ENCODE data around the gene FRMD8. TPM values are rescaled to one million over a fixed set of nuclear protein-coding genes. Genes with fewer than 3 reads are reported as not detected.

The FRMD8 gene
- total and polyA plus RNA-seq, 9 of the 15 experiments (the other 6 are each of a cell fraction or from before 2014, with no cell fraction given), result 4.5 to 54.5 (median 15.8) TPM

MicroRNAs encoded within 50 kb of the gene (microRNA counts, 767-probe panel; counts per million panel counts)
- microRNA hsa-miR-612, result 3,109 counts per million, percentile 70 among the panel's probes with 10 or more counts

Small RNAs within 50 kb of the gene (small RNA-seq; reads per million reads assigned to genes)
- gene RF01684, result not detected

Other genes with a start within 250 kb of the FRMD8 start
Only the 7 nearest of the 17 such genes appear.
- 35.0 and 37.1 TPM in 2 replicates for gene POLA2, start 124.7 kb upstream of the FRMD8 start, total RNA-seq (2014; rRNA removed)
- gene POLA2, start 124.7 kb upstream of the FRMD8 start, total RNA-seq (2014; rRNA removed; fragmentation: Illumina TruSeq; extraction: Trizol), result 49.4 and 50.7 TPM in 2 replicates
- 47.5 and 52.5 TPM in 2 replicates for gene POLA2, start 124.7 kb upstream of the FRMD8 start, total RNA-seq (2015; rRNA removed; fragmentation: Illumina TruSeq; extraction: Trizol)
- gene POLA2, start 124.7 kb upstream of the FRMD8 start, total RNA-seq (2021), result 43.2 and 46.7 TPM in 2 replicates
- gene POLA2, start 124.7 kb upstream of the FRMD8 start, polyA plus RNA-seq (2011; rRNA removed), result 114 and 134 TPM in 2 replicates
- gene POLA2, start 124.7 kb upstream of the FRMD8 start, polyA plus RNA-seq (2014; fragmentation: Illumina TruSeq; extraction: Trizol), result 92.7 and 113 TPM in 2 replicates
- 1 to 10 TPM; 2.7 to 5.6 TPM for gene POLA2, start 124.7 kb upstream of the FRMD8 start, polyA plus RNA-seq (2014; fragmentation: Nextera tagmentation; extraction: Ambion mirVana)
- 44.4 and 52.8 TPM in 2 replicates for gene POLA2, start 124.7 kb upstream of the FRMD8 start, polyA plus RNA-seq (2014; rRNA removed)
- 0.54 and 2.6 TPM in 2 replicates for gene CDC42EP2, start 71.8 kb upstream of the FRMD8 start, total RNA-seq (2014; rRNA removed)
- 0.29 TPM in 1 of 2 replicates, not detected in the other for gene CDC42EP2, start 71.8 kb upstream of the FRMD8 start, total RNA-seq (2014; rRNA removed; fragmentation: Illumina TruSeq; extraction: Trizol)
- gene CDC42EP2, start 71.8 kb upstream of the FRMD8 start, total RNA-seq (2015; rRNA removed; fragmentation: Illumina TruSeq; extraction: Trizol), result 0.79 and 1.3 TPM in 2 replicates
- gene CDC42EP2, start 71.8 kb upstream of the FRMD8 start, total RNA-seq (2021), result 2.1 and 3.5 TPM in 2 replicates
- 0.45 and 1.9 TPM in 2 replicates for gene CDC42EP2, start 71.8 kb upstream of the FRMD8 start, polyA plus RNA-seq (2011; rRNA removed)
- 2.9 and 5.4 TPM in 2 replicates for gene CDC42EP2, start 71.8 kb upstream of the FRMD8 start, polyA plus RNA-seq (2014; fragmentation: Illumina TruSeq; extraction: Trizol)
- gene CDC42EP2, start 71.8 kb upstream of the FRMD8 start, polyA plus RNA-seq (2014; fragmentation: Nextera tagmentation; extraction: Ambion mirVana), result under 1 TPM; 0.27 to 0.52 TPM
- 1.1 and 1.5 TPM in 2 replicates for gene CDC42EP2, start 71.8 kb upstream of the FRMD8 start, polyA plus RNA-seq (2014; rRNA removed)
- 34.4 and 44.0 TPM in 2 replicates for gene DPF2, start 52.8 kb upstream of the FRMD8 start, total RNA-seq (2014; rRNA removed)
- 28.1 and 29.3 TPM in 2 replicates for gene DPF2, start 52.8 kb upstream of the FRMD8 start, total RNA-seq (2014; rRNA removed; fragmentation: Illumina TruSeq; extraction: Trizol)
- 41.0 and 41.1 TPM in 2 replicates for gene DPF2, start 52.8 kb upstream of the FRMD8 start, total RNA-seq (2015; rRNA removed; fragmentation: Illumina TruSeq; extraction: Trizol)
- 74.6 and 76.3 TPM in 2 replicates for gene DPF2, start 52.8 kb upstream of the FRMD8 start, total RNA-seq (2021)
- gene DPF2, start 52.8 kb upstream of the FRMD8 start, polyA plus RNA-seq (2011; rRNA removed), result 29.7 and 40.3 TPM in 2 replicates
- 65.0 and 81.7 TPM in 2 replicates for gene DPF2, start 52.8 kb upstream of the FRMD8 start, polyA plus RNA-seq (2014; fragmentation: Illumina TruSeq; extraction: Trizol)
- gene DPF2, start 52.8 kb upstream of the FRMD8 start, polyA plus RNA-seq (2014; fragmentation: Nextera tagmentation; extraction: Ambion mirVana), result 10 to 100 TPM; 15.6 to 33.2 TPM
- 33.2 and 35.6 TPM in 2 replicates for gene DPF2, start 52.8 kb upstream of the FRMD8 start, polyA plus RNA-seq (2014; rRNA removed)
- gene TIGD3, start 31.9 kb upstream of the FRMD8 start, total RNA-seq (2014; rRNA removed), result 1.3 and 2.1 TPM in 2 replicates
- gene TIGD3, start 31.9 kb upstream of the FRMD8 start, total RNA-seq (2014; rRNA removed; fragmentation: Illumina TruSeq; extraction: Trizol), result 0.29 and 0.44 TPM in 2 replicates
- 0.65 and 0.75 TPM in 2 replicates for gene TIGD3, start 31.9 kb upstream of the FRMD8 start, total RNA-seq (2015; rRNA removed; fragmentation: Illumina TruSeq; extraction: Trizol)
- 0.81 and 1.3 TPM in 2 replicates for gene TIGD3, start 31.9 kb upstream of the FRMD8 start, total RNA-seq (2021)
- 0.39 and 0.56 TPM in 2 replicates for gene TIGD3, start 31.9 kb upstream of the FRMD8 start, polyA plus RNA-seq (2011; rRNA removed)
- gene TIGD3, start 31.9 kb upstream of the FRMD8 start, polyA plus RNA-seq (2014; fragmentation: Illumina TruSeq; extraction: Trizol), result 0.49 and 0.64 TPM in 2 replicates
- under 1 TPM; 0.06 to 0.08 TPM for gene TIGD3, start 31.9 kb upstream of the FRMD8 start, polyA plus RNA-seq (2014; fragmentation: Nextera tagmentation; extraction: Ambion mirVana)
- 0.61 and 0.98 TPM in 2 replicates for gene TIGD3, start 31.9 kb upstream of the FRMD8 start, polyA plus RNA-seq (2014; rRNA removed)
- 0.82 and 2.3 TPM in 2 replicates for gene SLC25A45, start 4.0 kb upstream of the FRMD8 start, total RNA-seq (2014; rRNA removed)
- 0.55 and 0.57 TPM in 2 replicates for gene SLC25A45, start 4.0 kb upstream of the FRMD8 start, total RNA-seq (2014; rRNA removed; fragmentation: Illumina TruSeq; extraction: Trizol)
- gene SLC25A45, start 4.0 kb upstream of the FRMD8 start, total RNA-seq (2015; rRNA removed; fragmentation: Illumina TruSeq; extraction: Trizol), result 0.40 and 0.45 TPM in 2 replicates
- 0.92 and 2.2 TPM in 2 replicates for gene SLC25A45, start 4.0 kb upstream of the FRMD8 start, total RNA-seq (2021)
- gene SLC25A45, start 4.0 kb upstream of the FRMD8 start, polyA plus RNA-seq (2011; rRNA removed), result 0.61 and 0.81 TPM in 2 replicates
- 0.51 and 0.68 TPM in 2 replicates for gene SLC25A45, start 4.0 kb upstream of the FRMD8 start, polyA plus RNA-seq (2014; fragmentation: Illumina TruSeq; extraction: Trizol)
- gene SLC25A45, start 4.0 kb upstream of the FRMD8 start, polyA plus RNA-seq (2014; fragmentation: Nextera tagmentation; extraction: Ambion mirVana), result under 1 TPM; 0.15 to 0.34 TPM
- gene SLC25A45, start 4.0 kb upstream of the FRMD8 start, polyA plus RNA-seq (2014; rRNA removed), result 0.93 and 1.1 TPM in 2 replicates
- gene NEAT1, start 36.2 kb downstream of the FRMD8 start, total RNA-seq (2014; rRNA removed), result 15.2 and 20.1 TPM in 2 replicates
- 62.8 and 76.9 TPM in 2 replicates for gene NEAT1, start 36.2 kb downstream of the FRMD8 start, total RNA-seq (2014; rRNA removed; fragmentation: Illumina TruSeq; extraction: Trizol)
- gene NEAT1, start 36.2 kb downstream of the FRMD8 start, total RNA-seq (2015; rRNA removed; fragmentation: Illumina TruSeq; extraction: Trizol), result 26.3 and 31.5 TPM in 2 replicates
- 129 and 208 TPM in 2 replicates for gene NEAT1, start 36.2 kb downstream of the FRMD8 start, total RNA-seq (2021)
- 56.2 and 171 TPM in 2 replicates for gene NEAT1, start 36.2 kb downstream of the FRMD8 start, polyA plus RNA-seq (2011; rRNA removed)
- gene NEAT1, start 36.2 kb downstream of the FRMD8 start, polyA plus RNA-seq (2014; fragmentation: Illumina TruSeq; extraction: Trizol), result 137 and 146 TPM in 2 replicates
- gene NEAT1, start 36.2 kb downstream of the FRMD8 start, polyA plus RNA-seq (2014; fragmentation: Nextera tagmentation; extraction: Ambion mirVana), result 10 to 100 TPM; 22.8 to 30.1 TPM
- 382 and 389 TPM in 2 replicates for gene NEAT1, start 36.2 kb downstream of the FRMD8 start, polyA plus RNA-seq (2014; rRNA removed)
- 1,943 and 2,212 TPM in 2 replicates for gene MALAT1, start 112.4 kb downstream of the FRMD8 start, total RNA-seq (2014; rRNA removed)
- gene MALAT1, start 112.4 kb downstream of the FRMD8 start, total RNA-seq (2014; rRNA removed; fragmentation: Illumina TruSeq; extraction: Trizol), result 2,548 and 2,859 TPM in 2 replicates
- 2,437 and 2,551 TPM in 2 replicates for gene MALAT1, start 112.4 kb downstream of the FRMD8 start, total RNA-seq (2015; rRNA removed; fragmentation: Illumina TruSeq; extraction: Trizol)
- gene MALAT1, start 112.4 kb downstream of the FRMD8 start, total RNA-seq (2021), result 4,052 and 5,928 TPM in 2 replicates
- gene MALAT1, start 112.4 kb downstream of the FRMD8 start, polyA plus RNA-seq (2011; rRNA removed), result 980 and 1,205 TPM in 2 replicates
- 363 and 398 TPM in 2 replicates for gene MALAT1, start 112.4 kb downstream of the FRMD8 start, polyA plus RNA-seq (2014; fragmentation: Illumina TruSeq; extraction: Trizol)
- 1,000 to 10,000 TPM; 1,606 to 8,715 TPM for gene MALAT1, start 112.4 kb downstream of the FRMD8 start, polyA plus RNA-seq (2014; fragmentation: Nextera tagmentation; extraction: Ambion mirVana)
- 1,666 and 2,351 TPM in 2 replicates for gene MALAT1, start 112.4 kb downstream of the FRMD8 start, polyA plus RNA-seq (2014; rRNA removed)

Data from K562 (cell line).